ENCODE data around the gene BSND.

Gene BSND

GRCh38 chr1:54977533-54978297, 21.0 kb upstream of the BSND start:
- Histone ChIP-seq H3K9me2 (replicated peaks; ENCODE audit: insufficient read depth, low read length) (no peaks in the 10 kb centered on the region), H3K9me3 (replicated peaks; ENCODE audit: insufficient read depth, low read length) (no peaks in the 10 kb centered on the region), H2AFZ (ENCODE audit: low read length) (no peak overlapping the region), H4K20me1 (ENCODE audit: insufficient read depth, low read length) (no peaks in the 10 kb centered on the region), H3K79me2 (ENCODE audit: low read length) (no peaks in the 10 kb centered on the region), H3K4me2 (ENCODE audit: low read depth, low read length) (no peak overlapping the region), H3K9ac (ENCODE audit: low read length) (no peak overlapping the region), H3K4me1 (ENCODE audit: low read length) (no peaks in the 10 kb centered on the region), H3F3A (ENCODE audit: insufficient read depth, low read length) (no peaks in the 10 kb centered on the region), H3K27ac (ENCODE audit: low read length) (no peak overlapping the region), H3K27me3 (replicated peaks; ENCODE audit: insufficient read depth, low read length) (peaks cover 2% of the 10 kb centered on the region; the same call in 1 of the 2 replicates), H3K36me3 (replicated peaks; ENCODE audit: insufficient read depth, low read length) (no peaks in the 10 kb centered on the region), H3K4me3 (ENCODE audit: low read length) (no peak overlapping the region)
- DNase-seq, result no peak
- TF ChIP-seq, protein P1, sequence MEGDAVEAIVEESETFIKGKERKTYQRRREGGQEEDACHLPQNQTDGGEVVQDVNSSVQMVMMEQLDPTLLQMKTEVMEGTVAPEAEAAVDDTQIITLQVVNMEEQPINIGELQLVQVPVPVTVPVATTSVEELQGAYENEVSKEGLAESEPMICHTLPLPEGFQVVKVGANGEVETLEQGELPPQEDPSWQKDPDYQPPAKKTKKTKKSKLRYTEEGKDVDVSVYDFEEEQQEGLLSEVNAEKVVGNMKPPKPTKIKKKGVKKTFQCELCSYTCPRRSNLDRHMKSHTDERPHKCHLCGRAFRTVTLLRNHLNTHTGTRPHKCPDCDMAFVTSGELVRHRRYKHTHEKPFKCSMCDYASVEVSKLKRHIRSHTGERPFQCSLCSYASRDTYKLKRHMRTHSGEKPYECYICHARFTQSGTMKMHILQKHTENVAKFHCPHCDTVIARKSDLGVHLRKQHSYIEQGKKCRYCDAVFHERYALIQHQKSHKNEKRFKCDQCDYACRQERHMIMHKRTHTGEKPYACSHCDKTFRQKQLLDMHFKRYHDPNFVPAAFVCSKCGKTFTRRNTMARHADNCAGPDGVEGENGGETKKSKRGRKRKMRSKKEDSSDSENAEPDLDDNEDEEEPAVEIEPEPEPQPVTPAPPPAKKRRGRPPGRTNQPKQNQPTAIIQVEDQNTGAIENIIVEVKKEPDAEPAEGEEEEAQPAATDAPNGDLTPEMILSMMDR (IDR thresholded peaks at IDR 0.05; ENCODE audit: low read length), result no peak
- TF ChIP-seq EZH2 (optimal IDR thresholded peaks at IDR 0.05; ENCODE audit: low read depth, low read length), result no peak
- TF ChIP-seq EZH2phosphoT487 (IDR thresholded peaks at IDR 0.05; ENCODE audit: low read length), result no peak

- Histone ChIP-seq H3K4me3 (ENCODE audit: low read length) (no peak overlapping the region), H2AFZ (ENCODE audit: low read length) (no peak overlapping the region), H3K4me2 (ENCODE audit: low read depth, low read length) (no peak overlapping the region), H3K9me2 (replicated peaks; ENCODE audit: insufficient read depth, low read length) (no peaks in the 10 kb centered on the region), H3K9ac (ENCODE audit: low read length) (no peak overlapping the region), H3K27ac (ENCODE audit: low read length) (no peak overlapping the region), H3K4me1 (ENCODE audit: low read length) (no peaks in the 10 kb centered on the region), H3K79me2 (ENCODE audit: low read length) (no peaks in the 10 kb centered on the region), H3F3A (ENCODE audit: insufficient read depth, low read length) (no peaks in the 10 kb centered on the region), H3K36me3 (replicated peaks; ENCODE audit: insufficient read depth, low read length) (no peaks in the 10 kb centered on the region), H4K20me1 (ENCODE audit: insufficient read depth, low read length) (no peaks in the 10 kb centered on the region), H3K9me3 (replicated peaks; ENCODE audit: insufficient read depth, low read length) (no peaks in the 10 kb centered on the region), H3K27me3 (replicated peaks; ENCODE audit: insufficient read depth, low read length) (peaks cover 2% of the 10 kb centered on the region; the same call in 1 of the 2 replicates)
- DNase-seq, result no peak
- TF ChIP-seq EZH2phosphoT487 (IDR thresholded peaks at IDR 0.05; ENCODE audit: low read length), result no peak
- TF ChIP-seq, protein P1 (IDR thresholded peaks at IDR 0.05; ENCODE audit: low read length), result no peak
These were observed 20.0 kb upstream of the BSND start for GRCh38 chr1:54978528-54979326.

DNA sequence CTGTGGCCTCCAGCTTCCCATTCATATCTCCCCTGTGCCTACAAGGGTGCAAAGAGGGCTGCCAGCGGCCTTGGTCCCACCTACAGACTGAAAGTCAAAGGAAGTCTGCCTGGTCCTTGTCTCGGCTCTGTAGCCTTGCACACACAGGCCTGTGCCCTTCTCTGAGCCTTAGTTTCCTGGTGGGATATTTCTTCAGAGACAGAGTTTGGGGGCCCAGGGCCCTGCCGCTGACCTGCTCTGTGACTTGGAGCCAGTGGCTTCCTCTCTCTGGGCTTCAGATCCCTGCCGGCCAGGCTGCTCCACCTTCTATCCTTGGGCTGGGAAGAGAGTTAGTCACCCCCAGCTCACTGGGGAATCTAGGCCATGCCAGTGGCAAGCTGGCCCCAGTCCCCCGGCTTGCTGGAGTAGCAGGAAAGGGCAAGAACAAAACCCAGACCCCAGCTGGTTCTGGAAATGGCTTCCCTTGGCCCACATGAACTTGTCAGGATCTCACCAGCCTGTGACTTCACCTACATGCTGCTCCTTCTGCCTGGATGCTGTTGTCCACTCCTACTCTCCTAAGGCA, 19.3 kb upstream of the BSND start:
- DNase-seq, result no peak
- TF ChIP-seq, protein P1 (IDR thresholded peaks at IDR 0.05; ENCODE audit: low read length), result no peak
- TF ChIP-seq EZH2phosphoT487 (IDR thresholded peaks at IDR 0.05; ENCODE audit: low read length), result no peak
- no peak for TF ChIP-seq EZH2 (optimal IDR thresholded peaks at IDR 0.05; ENCODE audit: low read depth, low read length)
- Histone ChIP-seq H3K9me3 (replicated peaks; ENCODE audit: insufficient read depth, low read length) (no peaks in the 10 kb centered on the region), H3K4me2 (ENCODE audit: low read depth, low read length) (no peak overlapping the region), H3K9ac (ENCODE audit: low read length) (no peak overlapping the region), H4K20me1 (ENCODE audit: insufficient read depth, low read length) (no peaks in the 10 kb centered on the region), H3K4me1 (ENCODE audit: low read length) (no peaks in the 10 kb centered on the region), H2AFZ (ENCODE audit: low read length) (no peak overlapping the region), H3K4me3 (ENCODE audit: low read length) (no peak overlapping the region), H3K79me2 (ENCODE audit: low read length) (no peaks in the 10 kb centered on the region), H3K27ac (ENCODE audit: low read length) (no peak overlapping the region), H3K36me3 (replicated peaks; ENCODE audit: insufficient read depth, low read length) (no peaks in the 10 kb centered on the region), H3K9me2 (replicated peaks; ENCODE audit: insufficient read depth, low read length) (no peaks in the 10 kb centered on the region), H3F3A (ENCODE audit: insufficient read depth, low read length) (no peaks in the 10 kb centered on the region), H3K27me3 (replicated peaks; ENCODE audit: insufficient read depth, low read length) (peaks cover 2% of the 10 kb centered on the region; the same call in 1 of the 2 replicates)
